Endothelial cell (in vitro differentiated cells): ENCODE measurements around the gene CCDC116. TPM values are rescaled to one million over a fixed set of nuclear protein-coding genes. Genes with fewer than 3 reads are reported as not detected.
"Not testable (repeated sequence)": the region's sequence is repeated elsewhere in the genome, so short reads cannot be mapped to it uniquely, and the experiment has no call there.

Experiments
- DNase-seq: peaks from one replicate; pipeline ENCODE4 v3.0.0; 2021; ENCODE audit warnings: low spot score
- H3K27ac Mint-ChIP-seq: one replicate; pipeline ENCODE4 v1.8.0; 2021; ENCODE audit warnings: mixed read lengths, inconsistent platforms; ENCODE audit not compliant: unreplicated experiment
- H3K27me3 Mint-ChIP-seq: one replicate; pipeline ENCODE4 v1.8.0; 2021; ENCODE audit warnings: mild to moderate bottlenecking, moderate library complexity, mixed read lengths, inconsistent platforms; ENCODE audit not compliant: unreplicated experiment
- H3K36me3 Mint-ChIP-seq: one replicate; pipeline ENCODE4 v1.8.0; 2021; ENCODE audit warnings: mild to moderate bottlenecking, low read depth, mixed read lengths, inconsistent platforms; ENCODE audit not compliant: unreplicated experiment
- H3K4me1 Mint-ChIP-seq: one replicate; pipeline ENCODE4 v1.8.0; 2021; ENCODE audit warnings: mild to moderate bottlenecking, mixed read lengths, inconsistent platforms; ENCODE audit not compliant: unreplicated experiment
- H3K4me3 Mint-ChIP-seq: one replicate; pipeline ENCODE4 v1.8.0; 2021; ENCODE audit warnings: mild to moderate bottlenecking, mixed read lengths, inconsistent platforms; ENCODE audit not compliant: unreplicated experiment
- H3K9me3 Mint-ChIP-seq: one replicate; pipeline ENCODE4 v1.8.0; 2021; ENCODE audit warnings: mixed read lengths, inconsistent platforms; ENCODE audit not compliant: unreplicated experiment
- total RNA-seq: library from RNA; stranded (reverse); fragmentation: NEBNext Ultra II Directional; extraction: Animal tissue kit (Norgen Biotek cat#: 25700); gene quantifications from one replicate; pipeline ENCODE4 v1.2.1, GENCODE V29; 2021; ENCODE audit not compliant: unreplicated experiment
- TF ChIP-seq, protein P1 (sequence below): fragments of 200-600 bp; sonication (generic); IDR thresholded peaks from one replicate; pipeline ENCODE4 v1.5.0; 2021; ENCODE audit warnings: antibody characterized with exemption; ENCODE audit not compliant: unreplicated experiment

Gene CCDC116
- total RNA-seq, 1 donor from 2014 or later, result 0.36 TPM

DNA sequence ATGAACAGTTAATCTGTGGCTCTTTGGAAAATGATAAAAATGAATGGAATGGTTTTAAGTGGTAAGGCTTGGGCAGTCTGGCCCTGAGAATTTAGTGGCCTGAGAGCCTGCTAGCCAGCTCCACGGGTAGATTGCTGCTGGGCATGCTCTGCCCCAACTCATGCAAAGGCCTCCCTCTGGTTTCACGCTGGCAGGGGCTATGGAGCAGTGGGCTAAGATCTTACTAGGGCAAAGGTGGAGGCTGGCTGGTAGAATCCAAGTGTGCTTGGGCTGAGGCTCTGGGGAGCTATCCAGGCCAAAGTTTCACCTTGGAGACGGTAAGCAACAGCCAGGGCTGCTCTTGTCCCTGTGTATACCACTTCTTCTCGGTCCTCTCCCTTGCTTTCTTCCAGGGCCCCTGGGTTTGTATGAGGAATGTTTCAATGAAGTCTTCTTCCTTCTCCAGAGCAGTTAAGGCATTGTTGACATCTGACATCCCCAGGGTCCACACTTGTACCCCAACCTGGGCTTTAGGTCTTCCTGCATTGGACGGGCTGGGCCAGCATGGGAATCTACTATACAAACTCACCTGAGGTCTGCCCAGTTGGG, 37.6 kb upstream of the CCDC116 start:
- Mint-ChIP-seq H3K4me1 (peaks cover 55% of the 10 kb centered on the region), H3K27ac (no peak overlapping the region), H3K4me3 (no peak overlapping the region), H3K27me3 (peaks cover 12% of the 10 kb centered on the region), H3K9me3 (no peaks in the 10 kb centered on the region), H3K36me3 (peaks cover 28% of the 10 kb centered on the region)
- no peak for DNase-seq
- TF ChIP-seq, protein P1, sequence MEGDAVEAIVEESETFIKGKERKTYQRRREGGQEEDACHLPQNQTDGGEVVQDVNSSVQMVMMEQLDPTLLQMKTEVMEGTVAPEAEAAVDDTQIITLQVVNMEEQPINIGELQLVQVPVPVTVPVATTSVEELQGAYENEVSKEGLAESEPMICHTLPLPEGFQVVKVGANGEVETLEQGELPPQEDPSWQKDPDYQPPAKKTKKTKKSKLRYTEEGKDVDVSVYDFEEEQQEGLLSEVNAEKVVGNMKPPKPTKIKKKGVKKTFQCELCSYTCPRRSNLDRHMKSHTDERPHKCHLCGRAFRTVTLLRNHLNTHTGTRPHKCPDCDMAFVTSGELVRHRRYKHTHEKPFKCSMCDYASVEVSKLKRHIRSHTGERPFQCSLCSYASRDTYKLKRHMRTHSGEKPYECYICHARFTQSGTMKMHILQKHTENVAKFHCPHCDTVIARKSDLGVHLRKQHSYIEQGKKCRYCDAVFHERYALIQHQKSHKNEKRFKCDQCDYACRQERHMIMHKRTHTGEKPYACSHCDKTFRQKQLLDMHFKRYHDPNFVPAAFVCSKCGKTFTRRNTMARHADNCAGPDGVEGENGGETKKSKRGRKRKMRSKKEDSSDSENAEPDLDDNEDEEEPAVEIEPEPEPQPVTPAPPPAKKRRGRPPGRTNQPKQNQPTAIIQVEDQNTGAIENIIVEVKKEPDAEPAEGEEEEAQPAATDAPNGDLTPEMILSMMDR, result no peak

DNA sequence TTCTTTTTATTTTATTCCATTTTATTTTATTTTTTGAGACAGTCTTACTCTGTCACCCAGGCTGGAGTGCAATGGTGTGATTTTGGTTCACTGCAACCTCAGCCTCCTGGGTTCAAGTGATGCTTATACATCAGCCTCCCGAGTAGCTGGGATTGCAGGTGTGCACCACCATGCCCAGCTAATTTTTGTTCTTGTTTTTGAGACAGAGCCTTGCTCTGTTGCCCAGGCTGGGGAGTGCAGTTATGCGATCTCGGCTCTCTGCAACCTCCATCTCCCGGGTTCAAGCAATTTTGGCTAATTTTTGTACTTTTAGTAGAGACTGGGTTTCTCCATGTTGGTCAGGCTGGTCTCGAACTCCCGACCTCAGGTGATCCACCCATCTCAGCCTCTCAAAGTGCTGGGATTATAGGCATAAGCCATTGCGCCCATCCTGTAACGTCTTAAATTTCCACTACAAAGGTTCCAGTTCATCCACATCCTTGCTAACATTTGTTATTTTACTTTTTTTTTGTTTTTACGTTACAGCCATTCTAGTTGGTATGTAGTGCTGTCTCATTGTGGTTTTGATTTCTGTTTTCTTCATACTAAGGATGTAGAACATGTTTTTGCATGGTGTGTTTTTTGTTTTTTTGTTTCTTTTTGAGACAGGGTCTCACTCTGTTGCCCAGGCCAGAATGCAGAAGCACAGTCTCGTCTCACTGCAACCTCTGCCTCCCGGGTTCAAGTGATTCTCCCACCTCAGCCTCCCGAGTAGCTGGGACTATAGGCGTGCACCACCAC, 36.0 kb upstream of the CCDC116 start:
- not testable (repeated sequence) for H3K27ac Mint-ChIP-seq, H3K27me3 Mint-ChIP-seq, H3K9me3 Mint-ChIP-seq, DNase-seq, H3K4me3 Mint-ChIP-seq
- Mint-ChIP-seq H3K4me1 (peaks cover 49% of the 10 kb centered on the region), H3K36me3 (peaks cover 28% of the 10 kb centered on the region)

DNA sequence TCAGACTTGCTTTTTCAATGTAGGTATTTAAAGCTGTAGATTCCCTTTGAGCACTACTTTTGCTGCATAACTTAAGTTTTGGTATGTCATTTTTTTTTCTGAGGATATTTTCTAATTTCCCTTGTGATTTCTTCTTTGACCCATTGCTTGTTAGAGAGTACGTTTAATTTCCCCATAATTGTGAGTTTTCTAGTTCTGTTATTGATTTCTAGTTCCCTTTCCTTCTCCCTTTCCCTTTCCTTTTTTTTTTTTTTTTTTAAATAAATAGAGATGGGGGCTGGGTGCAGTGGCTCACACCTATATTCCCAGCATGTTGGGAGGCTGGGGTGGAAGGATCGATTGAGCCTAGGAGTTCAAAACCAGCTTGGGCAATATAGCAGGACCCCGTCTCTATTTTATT, 34.3 kb upstream of the CCDC116 start:
- peaks cover 28% of the 10 kb centered on the region for H3K36me3 Mint-ChIP-seq
- H3K4me3 Mint-ChIP-seq, result peak overlapping the region; percentile 21
- peaks cover 32% of the 10 kb centered on the region for H3K4me1 Mint-ChIP-seq
- TF ChIP-seq, protein P1, result no peak
- H3K9me3 Mint-ChIP-seq, result no peaks in the 10 kb centered on the region
- peak overlapping the region; percentile 50 for H3K27ac Mint-ChIP-seq
- DNase-seq, result no peak
- peaks cover 7% of the 10 kb centered on the region for H3K27me3 Mint-ChIP-seq

DNA sequence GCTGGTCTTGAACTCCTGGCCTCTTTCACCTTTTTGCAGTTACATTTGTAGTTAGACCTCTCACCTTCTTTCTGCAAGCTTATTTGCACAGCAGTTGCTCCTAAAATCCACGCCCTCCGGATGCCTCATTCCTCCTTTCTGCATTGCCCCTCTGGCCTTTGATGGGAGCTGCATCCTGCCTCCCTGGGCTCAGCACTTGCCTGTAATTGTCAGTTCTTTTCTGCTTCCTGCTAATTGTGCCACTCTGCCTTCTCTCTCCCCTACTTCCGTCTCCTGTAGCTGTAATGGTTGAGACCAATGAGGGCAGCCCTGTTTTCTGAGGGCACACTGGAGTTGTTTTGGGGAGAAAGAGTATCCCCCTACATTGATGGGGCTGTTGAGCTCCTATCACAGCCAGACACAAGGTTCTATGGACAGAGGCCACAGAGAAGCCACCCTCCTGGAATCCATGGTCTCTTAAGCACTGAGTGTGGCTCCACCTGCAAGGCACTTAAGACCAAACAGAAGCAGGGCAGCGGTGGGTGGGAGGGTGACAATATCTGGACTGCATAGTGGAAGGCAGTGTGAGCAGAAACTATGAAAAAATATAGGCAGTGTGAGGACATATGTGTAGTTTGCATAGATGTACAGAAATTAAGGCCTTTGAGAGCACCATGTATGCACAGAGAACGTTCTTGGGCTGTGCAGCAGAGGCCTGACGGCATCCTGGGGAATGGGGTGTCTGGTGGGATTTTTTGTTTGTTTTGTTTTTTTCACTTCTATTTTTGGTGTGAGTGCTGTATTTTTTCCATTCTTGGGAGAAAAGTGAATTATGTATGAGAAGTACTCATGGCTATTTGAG, 33.3 kb upstream of the CCDC116 start:
- H3K4me3 Mint-ChIP-seq, result peak overlapping the region; percentile 62
- TF ChIP-seq, protein P1, result no peak
- H3K27me3 Mint-ChIP-seq, result peaks cover 5% of the 10 kb centered on the region
- no peaks in the 10 kb centered on the region for H3K9me3 Mint-ChIP-seq
- H3K27ac Mint-ChIP-seq, result peak overlapping the region; percentile 85
- H3K36me3 Mint-ChIP-seq, result peaks cover 18% of the 10 kb centered on the region
- DNase-seq, result peak; percentile 18
- peaks cover 22% of the 10 kb centered on the region for H3K4me1 Mint-ChIP-seq

DNA sequence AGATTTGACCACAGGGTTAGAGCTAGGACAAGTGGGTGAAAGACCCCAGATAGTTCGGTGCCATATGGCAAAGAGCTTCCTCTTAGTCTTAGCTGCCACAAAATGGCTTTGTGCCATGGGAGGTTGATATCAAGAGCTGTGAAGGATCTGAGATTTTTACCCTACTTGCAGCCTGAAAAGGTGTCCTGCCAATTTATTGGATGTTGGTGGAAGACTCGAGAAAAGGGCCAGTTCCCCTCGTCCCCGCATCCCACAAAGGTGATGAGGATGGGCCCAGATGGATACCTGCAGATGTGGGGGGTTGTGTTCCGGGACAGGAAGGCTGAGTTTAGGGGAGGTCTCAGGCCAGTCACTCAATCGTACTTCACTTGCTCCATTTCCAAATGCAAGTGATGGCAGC, 30.0 kb upstream of the CCDC116 start:
- TF ChIP-seq, protein P1, result no peak
- Mint-ChIP-seq H3K27ac (peak overlapping the region; percentile 58), H3K4me3 (no peak overlapping the region)

More for the DNA sequence above, 30.0 kb upstream of the CCDC116 start:
- Mint-ChIP-seq H3K27me3 (peaks cover 5% of the 10 kb centered on the region), H3K9me3 (no peaks in the 10 kb centered on the region), H3K36me3 (peaks cover 4% of the 10 kb centered on the region), H3K4me1 (peaks cover 22% of the 10 kb centered on the region)
- DNase-seq, result no peak
